Measurements from ENCODE around the gene FARSA.

FARSA gene

DNA sequence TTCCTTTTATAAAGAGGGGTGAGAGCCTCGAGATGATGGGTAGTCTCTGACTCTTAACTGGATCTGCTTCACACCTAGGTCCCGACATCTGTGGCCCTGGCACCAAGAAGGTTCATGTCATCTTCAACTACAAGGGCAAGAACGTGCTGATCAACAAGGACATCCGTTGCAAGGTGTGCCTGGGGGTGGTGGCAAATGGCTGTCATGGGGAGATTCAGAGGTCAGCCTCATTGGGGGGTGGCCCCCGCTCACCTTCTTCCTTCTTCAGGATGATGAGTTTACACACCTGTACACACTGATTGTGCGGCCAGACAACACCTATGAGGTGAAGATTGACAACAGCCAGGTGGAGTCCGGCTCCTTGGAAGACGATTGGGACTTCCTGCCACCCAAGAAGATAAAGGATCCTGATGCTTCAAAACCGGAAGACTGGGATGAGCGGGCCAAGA, 6.5 kb upstream of the FARSA start:
- peaks cover 39% of the 10 kb centered on the region for H3K4me1 Mint-ChIP-seq
- no peaks in the 10 kb centered on the region for H3K9me3 Mint-ChIP-seq
- peaks cover 66% of the 10 kb centered on the region for H3K36me3 Mint-ChIP-seq (ENCODE audit: low read depth)
- no peaks in the 10 kb centered on the region for H3K27me3 Mint-ChIP-seq (ENCODE audit: low read depth)
- peak overlapping the region; percentile 96 to 100 (median 99) for H3K4me3 Mint-ChIP-seq
- H3K27ac Mint-ChIP-seq: peak overlapping the region; percentile 87 to 97 (median 96)
- no peak for TF ChIP-seq CTCF (IDR thresholded peaks at IDR 0.05; ENCODE audit: unreplicated experiment in 3 of 3)

GRCh38 chr19:12938779-12939601, 5.5 kb upstream of the FARSA start:
- H3K27ac Mint-ChIP-seq: peak overlapping the region; percentile 87 to 97 (median 96)
- TF ChIP-seq CTCF (IDR thresholded peaks at IDR 0.05; ENCODE audit: unreplicated experiment in 3 of 3): no peak
- H3K36me3 Mint-ChIP-seq (ENCODE audit: low read depth): peaks cover 57% of the 10 kb centered on the region
- H3K4me3 Mint-ChIP-seq: peak overlapping the region; percentile 96 to 100 (median 99)
- no peaks in the 10 kb centered on the region for H3K27me3 Mint-ChIP-seq (ENCODE audit: low read depth)
- H3K9me3 Mint-ChIP-seq: no peaks in the 10 kb centered on the region
- H3K4me1 Mint-ChIP-seq: peaks cover 34% of the 10 kb centered on the region

- no peaks in the 10 kb centered on the region for H3K9me3 Mint-ChIP-seq
- H3K4me3 Mint-ChIP-seq: peak within 1 kb of the TSS; percentile 96 to 100 (median 99)
- H3K4me1 Mint-ChIP-seq: peaks cover 41% of the 10 kb centered on the region
- H3K27ac Mint-ChIP-seq: peak within 1 kb of the TSS; percentile 87 to 97 (median 96)
- no peaks in the 10 kb centered on the region for H3K27me3 Mint-ChIP-seq (ENCODE audit: low read depth)
- TF ChIP-seq CTCF (IDR thresholded peaks at IDR 0.05; ENCODE audit: unreplicated experiment in 3 of 3): no peak
- H3K36me3 Mint-ChIP-seq (ENCODE audit: low read depth): peaks cover 49% of the 10 kb centered on the region
These were observed 4.6 kb upstream of the FARSA start, which contains the start of gene CALR for GRCh38 chr19:12937927-12938778. CALR (plus strand) TSS chr19:12938609; CDS start chr19:12938680, 71 bp downstream.

DNA sequence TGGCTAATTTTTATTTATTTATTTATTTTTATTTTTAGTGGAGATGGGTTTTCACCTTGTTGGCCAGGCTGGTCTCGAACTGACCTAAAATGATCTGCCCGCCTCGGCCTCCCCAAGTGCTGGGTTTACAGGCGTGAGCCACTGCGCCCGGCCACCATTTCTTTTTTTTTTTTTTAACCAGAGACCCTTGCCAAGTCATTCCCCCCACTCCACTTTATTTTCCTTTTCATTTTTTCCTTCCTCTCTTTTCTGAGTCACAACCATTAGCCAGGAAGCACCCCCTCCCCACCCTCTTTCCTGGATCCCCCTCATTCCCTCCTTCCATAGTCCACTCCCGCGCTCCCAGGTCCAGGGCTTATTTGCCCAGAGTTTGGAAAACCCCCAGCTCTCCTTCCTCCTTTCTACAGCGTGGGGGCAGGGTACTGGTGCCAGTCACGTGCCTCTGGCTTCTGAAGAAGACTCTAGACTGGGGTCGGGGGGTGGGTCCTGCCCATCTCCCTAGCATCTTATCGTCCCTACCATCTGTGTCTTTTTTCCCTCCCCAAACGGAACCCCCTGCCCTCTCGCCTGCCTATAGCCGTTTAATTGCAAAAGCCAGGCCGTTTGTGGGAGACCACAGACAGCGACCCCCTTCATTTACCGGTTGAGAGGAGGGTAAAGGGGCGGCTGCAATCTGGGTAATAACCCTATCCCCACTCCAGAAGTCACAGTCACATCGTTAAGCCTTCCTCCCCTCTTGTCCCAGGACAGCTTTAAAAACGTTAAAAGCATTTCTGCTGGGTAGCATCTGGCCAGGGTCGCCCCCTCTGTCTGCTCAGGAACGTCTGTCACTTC, 3.8 kb upstream of the FARSA start:
- TF ChIP-seq CTCF (IDR thresholded peaks at IDR 0.05; ENCODE audit: unreplicated experiment in 3 of 3): no peak
- peak overlapping the region; percentile 87 to 97 (median 96) for H3K27ac Mint-ChIP-seq
- H3K4me1 Mint-ChIP-seq: peaks cover 50% of the 10 kb centered on the region
- peak overlapping the region; percentile 96 to 100 (median 99) for H3K4me3 Mint-ChIP-seq
- H3K36me3 Mint-ChIP-seq (ENCODE audit: low read depth): peaks cover 41% of the 10 kb centered on the region
- H3K9me3 Mint-ChIP-seq: no peaks in the 10 kb centered on the region
- H3K27me3 Mint-ChIP-seq (ENCODE audit: low read depth): no peaks in the 10 kb centered on the region

GRCh38 chr19:12936582-12936981, 3.1 kb upstream of the FARSA start:
- Mint-ChIP-seq H3K27me3 (ENCODE audit: low read depth) (no peaks in the 10 kb centered on the region), H3K4me3 (peak overlapping the region; percentile 34 to 69 (median 40)), H3K9me3 (no peaks in the 10 kb centered on the region), H3K36me3 (ENCODE audit: low read depth) (peaks cover 33% of the 10 kb centered on the region), H3K27ac (no peak overlapping the region), H3K4me1 (peaks cover 51% of the 10 kb centered on the region)
- no peak for TF ChIP-seq CTCF (IDR thresholded peaks at IDR 0.05; ENCODE audit: unreplicated experiment in 3 of 3)

All from nephron (organoid).